Dendritic cell treated with granulocyte-macrophage colony-stimulating factor and Interleukin-4, amounts not matched to agents 40 ng/mL and 50 ng/mL, for 4 days (primary cell): ENCODE data around the gene CD276.
"Not testable (repeated sequence)": the region's sequence is repeated elsewhere in the genome, so short reads cannot be mapped to it uniquely, and the experiment has no call there.

Experiments
- H3K27ac Mint-ChIP-seq: one replicate; pipeline ENCODE4 v1.8.0; 2022; ENCODE audit warnings: mild to moderate bottlenecking, mixed read lengths
- H3K27me3 Mint-ChIP-seq: one replicate; pipeline ENCODE4 v1.8.0; 2022; ENCODE audit warnings: mild to moderate bottlenecking, mixed read lengths
- H3K36me3 Mint-ChIP-seq: one replicate; pipeline ENCODE4 v1.8.0; 2022; ENCODE audit warnings: low read depth, mixed read lengths
- H3K4me1 Mint-ChIP-seq: one replicate; pipeline ENCODE4 v1.8.0; 2022; ENCODE audit warnings: low read depth, mixed read lengths
- H3K4me3 Mint-ChIP-seq: one replicate; pipeline ENCODE4 v1.8.0; 2022; ENCODE audit warnings: mild to moderate bottlenecking, moderate library complexity, mixed read lengths
- H3K9me3 Mint-ChIP-seq: one replicate; pipeline ENCODE4 v1.8.0; 2022; ENCODE audit warnings: mixed read lengths
- intact Hi-C: fragments of 100-400 bp; cut with micrococcal nuclease; formaldehyde crosslinking; loops from one replicate; pipeline ENCODE4 v1.15.0; 2022

The CD276 gene

DNA sequence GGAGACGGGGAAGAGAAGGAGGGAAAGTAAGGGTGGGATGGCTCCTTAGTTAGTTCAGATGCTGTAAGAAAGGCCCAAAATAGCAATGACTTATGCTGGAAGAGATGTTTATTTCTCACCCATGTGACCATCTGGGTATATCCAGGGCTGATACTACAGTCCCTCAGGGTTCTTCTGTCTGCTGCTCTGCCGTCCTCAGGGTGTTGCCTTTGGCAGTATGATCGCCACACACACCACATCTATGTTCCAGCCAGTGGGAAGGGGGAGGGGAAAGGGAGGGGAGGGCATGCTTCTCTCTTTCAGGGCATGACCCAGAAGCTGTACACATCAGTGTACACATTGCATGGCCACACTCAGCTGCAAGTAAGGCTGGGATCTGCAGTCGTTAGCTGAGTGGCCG is 10.2 kb downstream of the CD276 start:
- Mint-ChIP-seq H3K27me3 (peaks cover 56% of the 10 kb centered on the region), H3K4me1 (peaks cover 67% of the 10 kb centered on the region), H3K9me3 (no peaks in the 10 kb centered on the region), H3K4me3 (no peak overlapping the region), H3K27ac (no peak overlapping the region), H3K36me3 (peaks cover 47% of the 10 kb centered on the region)
- intact Hi-C loops, result no loop called here

- H3K9me3 Mint-ChIP-seq, result no peaks in the 10 kb centered on the region
- H3K27ac Mint-ChIP-seq, result peak overlapping the region; percentile 80
- peak overlapping the region; percentile 33 for H3K4me3 Mint-ChIP-seq
- peaks cover 61% of the 10 kb centered on the region for H3K36me3 Mint-ChIP-seq
- peaks cover 65% of the 10 kb centered on the region for H3K27me3 Mint-ChIP-seq
- intact Hi-C loops, result loop anchor here (2.0 kb wide), 1 partner anchor 13 kb away; no protein-coding TSS in a partner anchor
- peaks cover 80% of the 10 kb centered on the region for H3K4me1 Mint-ChIP-seq
These were observed 11.8 kb downstream of the CD276 start for GRCh38 chr15:73695773-73696640.

GRCh38 chr15:73696641-73697001 is 12.4 kb downstream of the CD276 start:
- Mint-ChIP-seq H3K9me3 (no peaks in the 10 kb centered on the region), H3K27me3 (peaks cover 70% of the 10 kb centered on the region), H3K27ac (peak overlapping the region; percentile 80), H3K4me1 (peaks cover 83% of the 10 kb centered on the region), H3K36me3 (peaks cover 67% of the 10 kb centered on the region), H3K4me3 (peak overlapping the region; percentile 33)
- intact Hi-C loops, result loop anchor here (1.0 to 2.0 kb wide), 2 partner anchors 14 to 63 kb away; partner anchors contain the start of gene NPTN

DNA sequence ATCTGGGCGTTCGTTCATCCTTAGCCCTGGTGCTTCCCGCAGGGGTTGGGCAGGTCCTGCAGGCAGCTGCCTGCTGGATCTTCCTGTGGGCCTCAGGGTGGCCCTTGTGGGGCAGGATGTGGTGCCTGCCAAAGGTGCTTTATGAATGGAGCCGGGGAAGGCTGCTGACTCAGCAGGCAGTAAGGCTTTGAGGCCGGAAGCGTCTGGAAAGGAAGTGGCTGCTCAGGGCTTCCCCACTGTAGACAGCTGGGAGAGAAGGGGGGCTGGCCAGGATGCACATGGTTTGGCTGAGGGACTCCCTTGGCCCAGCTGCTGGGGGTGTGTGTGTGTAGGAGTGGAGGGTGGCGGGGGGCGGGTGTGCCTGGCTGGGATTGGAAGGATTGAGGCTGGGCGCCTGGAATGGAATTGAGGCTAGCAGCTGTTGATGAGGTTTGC is 12.9 kb downstream of the CD276 start:
- H3K27ac Mint-ChIP-seq, result peak overlapping the region; percentile 80
- H3K4me1 Mint-ChIP-seq, result peaks cover 83% of the 10 kb centered on the region
- no peaks in the 10 kb centered on the region for H3K9me3 Mint-ChIP-seq
- no peak overlapping the region for H3K4me3 Mint-ChIP-seq
- intact Hi-C loops, result loop anchor here (1.0 to 2.0 kb wide), 2 partner anchors 14 to 64 kb away; partner anchors contain the start of gene NPTN
- peaks cover 72% of the 10 kb centered on the region for H3K27me3 Mint-ChIP-seq
- peaks cover 71% of the 10 kb centered on the region for H3K36me3 Mint-ChIP-seq

DNA sequence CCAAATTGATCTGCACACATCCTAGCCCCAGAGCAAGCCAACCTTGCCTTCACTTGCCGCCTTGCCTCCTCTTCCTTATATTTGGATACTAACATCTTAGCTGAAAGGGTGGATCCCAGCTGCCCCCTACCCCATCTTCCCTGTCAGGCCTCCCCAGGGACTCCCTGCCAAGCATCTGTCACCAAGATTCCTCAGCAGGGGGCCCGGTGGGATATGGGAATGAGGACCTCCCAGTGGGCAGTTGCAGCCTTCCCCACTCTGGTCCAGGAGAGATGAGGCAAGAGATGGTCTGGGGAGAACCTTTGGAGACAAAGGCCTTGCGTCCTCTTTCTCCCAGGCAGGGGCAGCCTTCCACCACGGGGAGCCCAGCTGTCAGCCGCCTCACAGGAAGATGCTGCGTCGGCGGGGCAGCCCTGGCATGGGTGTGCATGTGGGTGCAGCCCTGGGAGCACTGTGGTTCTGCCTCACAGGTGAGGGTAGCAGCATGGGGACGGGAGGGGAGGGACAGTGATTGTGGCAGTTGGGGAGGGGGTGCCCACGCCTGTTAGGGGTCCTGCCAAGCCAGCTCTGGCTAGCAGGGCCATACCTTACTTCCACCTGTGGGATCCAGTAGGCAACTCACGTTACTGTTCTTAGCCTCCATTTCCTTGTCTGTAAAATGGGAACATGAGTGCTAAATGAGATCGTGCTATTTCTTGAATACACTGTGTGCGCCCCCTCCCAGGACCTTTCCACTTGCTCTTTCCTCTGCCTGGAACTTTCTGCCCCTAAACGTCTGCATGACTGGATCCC is 15.3 kb downstream of the CD276 start:
- H3K4me3 Mint-ChIP-seq, result no peak overlapping the region
- peaks cover 65% of the 10 kb centered on the region for H3K4me1 Mint-ChIP-seq
- no peak overlapping the region for H3K27ac Mint-ChIP-seq
- peaks cover 76% of the 10 kb centered on the region for H3K36me3 Mint-ChIP-seq
- intact Hi-C loops, result loop anchor here (1.0 to 5.0 kb wide), 4 partner anchors 22 to 417 kb away; no protein-coding TSS in a partner anchor
- H3K9me3 Mint-ChIP-seq, result no peaks in the 10 kb centered on the region
- H3K27me3 Mint-ChIP-seq, result peaks cover 71% of the 10 kb centered on the region

DNA sequence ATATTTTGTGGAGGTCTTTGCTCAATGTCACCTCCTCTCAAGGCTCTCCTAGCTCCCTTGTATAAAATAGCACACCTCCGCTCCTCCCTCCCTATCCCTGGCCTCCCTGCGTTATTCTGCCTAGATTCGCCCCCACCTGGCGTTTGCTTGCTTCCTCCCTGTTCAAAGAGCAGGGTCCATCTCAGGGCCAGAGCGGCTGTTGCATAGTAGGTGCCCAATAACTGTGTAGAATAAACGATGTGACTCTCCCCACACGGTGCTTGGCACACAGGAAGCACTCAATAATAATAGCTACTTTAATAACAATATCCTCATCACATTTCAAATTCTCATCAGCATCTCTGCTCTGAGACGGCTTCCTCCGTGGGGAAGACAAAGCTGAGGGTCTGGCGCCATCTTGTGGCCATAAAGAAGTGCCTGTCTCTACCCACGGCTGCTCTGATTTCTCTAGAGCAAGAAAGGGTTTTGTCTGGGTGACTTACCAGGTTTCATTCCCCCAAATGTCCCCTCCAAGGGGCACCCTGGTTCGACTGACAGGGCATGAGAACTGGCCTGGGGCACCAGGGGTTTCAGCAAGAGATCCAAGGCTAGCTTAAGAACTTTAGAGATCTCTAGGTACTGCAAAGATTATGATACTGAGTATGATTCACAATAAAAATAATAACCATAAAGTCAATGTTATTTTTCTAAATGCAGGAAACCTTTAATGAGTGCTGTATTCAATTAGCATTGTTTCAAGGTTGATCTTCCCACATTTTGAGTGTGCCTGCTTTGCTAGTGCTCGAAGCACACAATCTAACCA is 16.1 kb downstream of the CD276 start:
- no peak overlapping the region for H3K27ac Mint-ChIP-seq
- no peaks in the 10 kb centered on the region for H3K9me3 Mint-ChIP-seq
- no peak overlapping the region for H3K4me3 Mint-ChIP-seq
- peaks cover 57% of the 10 kb centered on the region for H3K4me1 Mint-ChIP-seq
- intact Hi-C loops, result loop anchor here (1.0 to 5.0 kb wide), 4 partner anchors 23 to 418 kb away; no protein-coding TSS in a partner anchor
- peaks cover 80% of the 10 kb centered on the region for H3K36me3 Mint-ChIP-seq
- H3K27me3 Mint-ChIP-seq, result peaks cover 65% of the 10 kb centered on the region

GRCh38 chr15:73702311-73703239 is 18.4 kb downstream of the CD276 start:
- H3K4me3 Mint-ChIP-seq, H3K27ac Mint-ChIP-seq, H3K9me3 Mint-ChIP-seq: not testable (repeated sequence)
- Mint-ChIP-seq H3K36me3 (peaks cover 96% of the 10 kb centered on the region), H3K27me3 (peaks cover 57% of the 10 kb centered on the region), H3K4me1 (peaks cover 33% of the 10 kb centered on the region)
- intact Hi-C loops, result loop anchor here (5.0 kb wide), 1 partner anchor 420 kb away; no protein-coding TSS in a partner anchor

DNA sequence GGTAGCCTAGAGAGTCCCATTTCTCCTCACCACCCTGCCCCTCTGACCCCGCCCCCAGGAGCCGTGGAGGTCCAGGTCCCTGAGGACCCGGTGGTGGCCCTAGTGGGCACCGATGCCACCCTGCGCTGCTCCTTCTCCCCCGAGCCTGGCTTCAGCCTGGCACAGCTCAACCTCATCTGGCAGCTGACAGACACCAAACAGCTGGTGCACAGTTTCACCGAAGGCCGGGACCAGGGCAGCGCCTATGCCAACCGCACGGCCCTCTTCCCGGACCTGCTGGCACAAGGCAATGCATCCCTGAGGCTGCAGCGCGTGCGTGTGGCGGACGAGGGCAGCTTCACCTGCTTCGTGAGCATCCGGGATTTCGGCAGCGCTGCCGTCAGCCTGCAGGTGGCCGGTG is 19.4 kb downstream of the CD276 start:
- not testable (repeated sequence) for H3K27ac Mint-ChIP-seq, H3K4me3 Mint-ChIP-seq, H3K9me3 Mint-ChIP-seq
- peaks cover 26% of the 10 kb centered on the region for H3K4me1 Mint-ChIP-seq
- intact Hi-C loops, result loop anchor here (5.0 kb wide), 1 partner anchor 421 kb away; no protein-coding TSS in a partner anchor
- peaks cover 96% of the 10 kb centered on the region for H3K36me3 Mint-ChIP-seq
- peaks cover 48% of the 10 kb centered on the region for H3K27me3 Mint-ChIP-seq

- not testable (repeated sequence) for H3K9me3 Mint-ChIP-seq, H3K27ac Mint-ChIP-seq, H3K4me3 Mint-ChIP-seq
- Mint-ChIP-seq H3K27me3 (peaks cover 44% of the 10 kb centered on the region), H3K36me3 (peaks cover 96% of the 10 kb centered on the region), H3K4me1 (peaks cover 26% of the 10 kb centered on the region)
- intact Hi-C loops, result loop anchor here (5.0 kb wide), 1 partner anchor 422 kb away; no protein-coding TSS in a partner anchor
These were observed 20.1 kb downstream of the CD276 start for GRCh38 chr15:73704142-73704868.

DNA sequence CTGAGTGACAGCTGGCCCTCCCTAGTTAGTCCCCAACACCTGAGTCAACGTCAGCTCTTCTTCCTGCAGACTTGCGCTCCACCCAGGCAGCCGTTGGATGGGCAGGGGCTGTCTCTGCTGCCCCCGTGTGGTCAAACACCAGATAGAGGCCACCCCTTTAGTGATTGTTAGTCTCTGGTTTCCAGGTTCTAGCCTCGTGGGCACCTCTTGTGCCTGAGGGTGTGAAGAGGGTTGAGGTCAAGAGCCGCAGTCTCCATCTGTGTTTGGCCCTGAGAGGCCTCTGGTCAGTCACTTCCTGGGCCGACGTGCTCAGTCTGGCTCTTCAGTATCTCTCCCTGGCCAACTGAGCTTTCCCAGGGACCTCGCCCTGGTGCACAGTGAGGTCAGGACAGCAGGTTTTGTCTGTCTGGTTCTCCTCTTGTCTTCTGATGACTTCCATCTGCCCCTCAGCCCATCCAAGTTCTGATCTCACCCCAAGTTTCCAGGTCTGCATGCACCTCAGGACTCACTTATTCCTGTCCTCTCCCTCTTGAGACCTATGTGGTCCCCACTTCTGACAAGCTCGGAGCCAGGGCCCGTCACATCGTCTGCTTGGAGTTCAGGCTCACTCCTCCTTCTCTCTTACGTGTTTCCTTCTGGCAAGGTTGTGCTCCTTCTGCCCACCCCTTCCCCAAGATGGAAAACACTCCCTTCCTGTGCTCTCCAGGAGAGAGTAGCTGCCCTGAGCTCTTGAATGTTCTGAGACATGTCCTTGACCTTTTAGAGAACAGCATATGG is 20.9 kb downstream of the CD276 start:
- no peak overlapping the region for H3K27ac Mint-ChIP-seq
- peaks cover 95% of the 10 kb centered on the region for H3K36me3 Mint-ChIP-seq
- intact Hi-C loops, result loop anchor here (5.0 kb wide), 1 partner anchor 423 kb away; no protein-coding TSS in a partner anchor
- H3K27me3 Mint-ChIP-seq, result peaks cover 36% of the 10 kb centered on the region
- peaks cover 23% of the 10 kb centered on the region for H3K4me1 Mint-ChIP-seq
- no peaks in the 10 kb centered on the region for H3K9me3 Mint-ChIP-seq
- no peak overlapping the region for H3K4me3 Mint-ChIP-seq

DNA sequence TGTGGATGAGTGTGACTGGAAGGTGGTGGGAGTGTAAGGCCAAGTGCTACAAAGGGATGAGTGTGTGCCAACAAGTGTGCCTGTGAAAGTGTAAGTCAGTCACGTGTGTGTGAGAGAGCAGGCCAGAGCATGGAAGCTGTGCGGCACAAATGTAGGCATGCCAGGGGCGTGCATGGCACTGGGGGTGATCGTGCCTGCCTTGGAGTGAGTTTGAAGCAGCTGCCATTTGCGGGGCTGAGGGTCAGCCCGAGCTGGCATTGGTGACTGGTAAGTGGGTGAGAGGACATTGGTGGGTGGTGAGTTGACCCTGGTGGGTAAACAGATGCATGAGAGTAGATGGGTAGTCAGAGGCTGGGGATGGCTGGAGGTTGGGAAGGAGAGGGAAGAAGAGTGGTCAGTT is 24.5 kb downstream of the CD276 start:
- peaks cover 25% of the 10 kb centered on the region for H3K4me1 Mint-ChIP-seq
- peaks cover 95% of the 10 kb centered on the region for H3K36me3 Mint-ChIP-seq
- H3K4me3 Mint-ChIP-seq, result no peak overlapping the region
- H3K27me3 Mint-ChIP-seq, result peaks cover 29% of the 10 kb centered on the region
- intact Hi-C loops, result no loop called here
- H3K9me3 Mint-ChIP-seq, result no peaks in the 10 kb centered on the region
- no peak overlapping the region for H3K27ac Mint-ChIP-seq
